ENCODE results near the gene NEURL4.

- TF ChIP-seq POLR2A (IDR thresholded peaks at IDR 0.05), result no peak
- no peak for TF ChIP-seq POLR2AphosphoS5 (IDR thresholded peaks at IDR 0.05; ENCODE audit: insufficient read depth in 1 of 2, low read depth in 1 of 2)
Observed at GRCh38 chr17:7292194-7292593, 36.9 kb downstream of the NEURL4 start.
